ENCODE data around the gene GEMIN7.
"Not testable (repeated sequence)": the region's sequence is repeated elsewhere in the genome, so short reads cannot be mapped to it uniquely, and the experiment has no call there.

Gene GEMIN7

DNA sequence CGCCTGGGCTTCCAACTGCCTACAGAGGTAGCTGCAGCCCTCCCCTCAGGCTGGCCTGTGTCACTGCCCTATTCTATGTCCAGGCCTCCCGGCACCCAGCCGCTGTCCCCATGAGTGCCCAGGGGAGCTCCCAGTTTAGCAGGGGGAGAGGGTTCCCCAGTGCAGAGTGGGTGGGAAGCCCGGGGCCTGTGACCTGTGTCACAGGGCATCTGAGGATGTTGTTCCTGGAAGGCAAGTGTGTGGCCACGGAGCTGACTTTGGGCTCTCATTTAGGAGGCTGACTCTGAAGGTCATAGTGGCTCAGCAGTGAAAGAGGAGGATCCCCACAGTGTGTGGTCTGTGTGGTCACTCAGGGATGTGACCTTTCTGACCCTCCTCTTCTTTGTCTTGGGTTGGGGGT, 39.0 kb downstream of the GEMIN7 start:
- peaks cover 42% of the 10 kb centered on the region; the same call in 1 of the 2 replicates for H3K79me2 ChIP-seq (ENCODE audit: insufficient read depth, low read length)
- no peak overlapping the region for H2AFZ ChIP-seq (ENCODE audit: low read depth, low read length, severe bottlenecking)
- 0 out of 2 replicates have a peak, but pooled peaks cover 7% of the 10 kb centered on the region for H3F3A ChIP-seq (ENCODE audit: insufficient read depth)
- no peaks in the 10 kb centered on the region for H3K27me3 ChIP-seq (ENCODE audit: low read length)
- no peak overlapping the region for H3K9ac ChIP-seq (ENCODE audit: low read length)
- H3K36me3 ChIP-seq (ENCODE audit: low read length), result no peaks in the 10 kb centered on the region
- H4K20me1 ChIP-seq (ENCODE audit: low read depth, low read length), result peaks cover 7% of the 10 kb centered on the region
- peak overlapping the region; percentile 48 for H3K27ac ChIP-seq (ENCODE audit: low read depth, low read length)
- TF ChIP-seq EZH2phosphoT487 (conservative IDR thresholded peaks at IDR 0.05; ENCODE audit: low read length), result no peak
- TF ChIP-seq CTCF (IDR thresholded peaks at IDR 0.05; ENCODE audit: insufficient read depth, low read length, poor library complexity, severe bottlenecking), result no peak
- no peaks in the 10 kb centered on the region for H3K9me2 ChIP-seq (replicated peaks; ENCODE audit: insufficient read depth, low read length)
- no peak overlapping the region for H3K4me3 ChIP-seq (ENCODE audit: insufficient read depth, low read length, poor library complexity, severe bottlenecking)
- no peaks in the 10 kb centered on the region for H3K9me3 ChIP-seq (ENCODE audit: insufficient read depth, low read length)
- H3K4me2 ChIP-seq (ENCODE audit: low read depth, low read length, poor library complexity, severe bottlenecking), result peak overlapping the region; percentile 24

GRCh38 chr19:45118591-45119355, 39.7 kb downstream of the GEMIN7 start:
- Histone ChIP-seq H3K4me2 (ENCODE audit: low read depth, low read length, poor library complexity, severe bottlenecking) (peak overlapping the region; percentile 24), H3K27ac (ENCODE audit: low read depth, low read length) (peak overlapping the region; percentile 48)
- H3K4me3 ChIP-seq (ENCODE audit: insufficient read depth, low read length, poor library complexity, severe bottlenecking), result not testable (repeated sequence)

DNA sequence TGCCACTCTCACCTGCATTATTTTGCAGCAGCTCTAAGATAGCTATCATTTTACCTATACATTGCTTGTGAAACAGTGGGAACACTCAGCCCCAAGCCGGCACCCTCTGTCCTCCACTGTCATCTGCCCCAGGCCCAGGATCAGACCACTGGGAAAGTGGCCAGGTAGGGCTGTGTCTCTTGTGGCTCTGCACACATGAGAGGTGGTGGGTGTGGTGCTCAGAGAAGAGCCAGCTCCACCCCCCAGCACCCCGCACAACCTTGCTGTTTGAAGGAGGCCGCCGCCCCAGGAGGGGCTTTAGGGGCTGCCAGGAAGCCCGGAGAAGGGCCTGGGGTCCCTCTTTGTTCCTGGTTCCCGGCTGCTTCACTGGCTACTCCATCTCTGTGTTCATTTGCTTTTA, 40.5 kb downstream of the GEMIN7 start:
- no peak for TF ChIP-seq CTCF (IDR thresholded peaks at IDR 0.05; ENCODE audit: insufficient read depth, low read length, poor library complexity, severe bottlenecking)
- TF ChIP-seq EZH2phosphoT487 (conservative IDR thresholded peaks at IDR 0.05; ENCODE audit: low read length), result no peak
- Histone ChIP-seq H3K27ac (ENCODE audit: low read depth, low read length) (no peak overlapping the region), H3K36me3 (ENCODE audit: low read length) (no peaks in the 10 kb centered on the region), H3K79me2 (ENCODE audit: insufficient read depth, low read length) (peaks cover 38% of the 10 kb centered on the region; the same call in 1 of the 2 replicates), H3K9ac (ENCODE audit: low read length) (no peak overlapping the region), H3K4me2 (ENCODE audit: low read depth, low read length, poor library complexity, severe bottlenecking) (peak overlapping the region; percentile 24), H3F3A (ENCODE audit: insufficient read depth) (0 out of 2 replicates have a peak, but pooled peaks cover 7% of the 10 kb centered on the region), H3K9me2 (replicated peaks; ENCODE audit: insufficient read depth, low read length) (no peaks in the 10 kb centered on the region), H3K9me3 (ENCODE audit: insufficient read depth, low read length) (no peaks in the 10 kb centered on the region), H2AFZ (ENCODE audit: low read depth, low read length, severe bottlenecking) (no peak overlapping the region), H3K4me3 (ENCODE audit: insufficient read depth, low read length, poor library complexity, severe bottlenecking) (no peak overlapping the region), H4K20me1 (ENCODE audit: low read depth, low read length) (peaks cover 7% of the 10 kb centered on the region), H3K27me3 (ENCODE audit: low read length) (no peaks in the 10 kb centered on the region)

More at GRCh38 chr19:45118591-45119355, 39.7 kb downstream of the GEMIN7 start:
- not testable (repeated sequence) for H3K9me3 ChIP-seq (ENCODE audit: insufficient read depth, low read length); H4K20me1 ChIP-seq (ENCODE audit: low read depth, low read length); H3F3A ChIP-seq (ENCODE audit: insufficient read depth); H2AFZ ChIP-seq (ENCODE audit: low read depth, low read length, severe bottlenecking); H3K27me3 ChIP-seq (ENCODE audit: low read length); H3K9me2 ChIP-seq (replicated peaks; ENCODE audit: insufficient read depth, low read length); H3K36me3 ChIP-seq (ENCODE audit: low read length)
- Histone ChIP-seq H3K9ac (ENCODE audit: low read length) (0 out of 2 replicates have a peak overlapping the region, but pooled peaks have one; percentile 12), H3K79me2 (ENCODE audit: insufficient read depth, low read length) (peaks cover 41% of the 10 kb centered on the region; the same call in 1 of the 2 replicates)

DNA sequence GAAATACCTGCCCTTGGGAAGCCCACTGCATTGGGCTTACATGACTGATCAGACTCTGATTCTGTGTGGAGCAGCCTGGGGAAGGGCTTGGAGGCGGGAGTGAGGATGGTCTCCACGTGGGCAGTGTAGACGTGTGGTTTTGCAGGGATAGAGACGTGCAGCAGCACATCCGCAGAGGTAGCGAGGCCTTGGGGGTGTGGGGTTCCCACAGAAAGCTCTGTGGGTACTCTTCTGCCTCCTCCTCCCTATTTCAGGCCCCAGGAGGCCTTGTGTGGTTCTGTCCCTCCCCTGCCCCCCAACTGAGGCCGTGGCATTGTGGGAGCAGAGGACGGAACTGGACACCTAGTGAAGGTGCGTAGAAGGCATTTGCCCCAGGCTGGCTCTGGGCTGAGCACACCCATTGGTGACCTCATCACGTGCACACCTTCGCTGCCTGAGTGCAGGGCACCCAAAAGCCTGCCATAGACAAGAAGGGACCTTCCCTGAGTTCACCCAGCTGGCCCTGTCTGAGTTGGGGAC, 42.8 kb downstream of the GEMIN7 start:
- Histone ChIP-seq H2AFZ (ENCODE audit: low read depth, low read length, severe bottlenecking) (no peak overlapping the region), H3K4me2 (ENCODE audit: low read depth, low read length, poor library complexity, severe bottlenecking) (no peak overlapping the region), H3K36me3 (ENCODE audit: low read length) (no peaks in the 10 kb centered on the region), H3F3A (ENCODE audit: insufficient read depth) (0 out of 2 replicates have a peak, but pooled peaks cover 7% of the 10 kb centered on the region), H3K79me2 (ENCODE audit: insufficient read depth, low read length) (peaks cover 44% of the 10 kb centered on the region), H3K4me3 (ENCODE audit: insufficient read depth, low read length, poor library complexity, severe bottlenecking) (no peak overlapping the region), H3K9me2 (replicated peaks; ENCODE audit: insufficient read depth, low read length) (no peaks in the 10 kb centered on the region), H3K27me3 (ENCODE audit: low read length) (no peaks in the 10 kb centered on the region), H3K9ac (ENCODE audit: low read length) (no peak overlapping the region), H3K27ac (ENCODE audit: low read depth, low read length) (no peak overlapping the region), H4K20me1 (ENCODE audit: low read depth, low read length) (peaks cover 7% of the 10 kb centered on the region), H3K9me3 (ENCODE audit: insufficient read depth, low read length) (no peaks in the 10 kb centered on the region)
- TF ChIP-seq EZH2phosphoT487 (conservative IDR thresholded peaks at IDR 0.05; ENCODE audit: low read length) (no peak), CTCF (IDR thresholded peaks at IDR 0.05; ENCODE audit: insufficient read depth, low read length, poor library complexity, severe bottlenecking) (no peak)

Data from SU-DHL-6 (cell line).